Keratinocyte (primary cell): Measurements from ENCODE around the gene BGN. TPM values are rescaled to one million over a fixed set of nuclear protein-coding genes. Genes with fewer than 3 reads are reported as not detected.

Experiments
- DNase-seq: peaks from one replicate; pipeline ENCODE4 v3.0.0-alpha.2; 2011; ENCODE audit warnings: low read depth, missing footprints, low spot score
- FAIRE-seq: peaks from 2 replicates; lab custom pipeline; 2011; peaks lifted over from hg19 to GRCh38; lab: Jason Lieb, UNC
- H2AFZ ChIP-seq: 2 replicates; pipeline ENCODE4 v1.6.0; 2012; ENCODE audit warnings: low read length, control low read depth, inconsistent platforms; ENCODE audit not compliant: control insufficient read depth
- H3K27ac ChIP-seq: 2 replicates; pipeline ENCODE4 v1.5.1; 2011; ENCODE audit warnings: low read length; ENCODE audit not compliant: control insufficient read depth, insufficient read depth
- H3K27me3 ChIP-seq: 3 replicates; pipeline ENCODE4 v1.6.0; 2011; ENCODE audit warnings: low read length; ENCODE audit not compliant: control insufficient read depth, insufficient read depth; ENCODE audit errors: extremely low read depth
- H3K36me3 ChIP-seq, 2 experiments: 2 replicates in 1 of 2; 3 replicates in 1 of 2; pipeline ENCODE4 v1.5.1; 2011; ENCODE audit warnings: low read length in 2 of 2, mild to moderate bottlenecking in 1 of 2; ENCODE audit not compliant: control insufficient read depth in 2 of 2, insufficient read depth in 2 of 2; ENCODE audit errors: extremely low read depth in 1 of 2
- H3K4me1 ChIP-seq: 3 replicates; pipeline ENCODE4 v1.5.1; 2011; ENCODE audit warnings: low read length; ENCODE audit not compliant: control insufficient read depth, insufficient read depth; ENCODE audit errors: extremely low read depth
- H3K4me2 ChIP-seq: 3 replicates; pipeline ENCODE4 v1.6.0; 2011; ENCODE audit warnings: low read depth, low read length; ENCODE audit not compliant: control insufficient read depth, insufficient read depth; ENCODE audit errors: extremely low read depth
- H3K4me3 ChIP-seq, 3 experiments: fragments of 200-600 bp in 1 of 3; sonication (generic) in 1 of 3; 2 replicates in 2 of 3; 3 replicates in 1 of 3; pipeline ENCODE4 v1.5.1; 2011 to 2016; ENCODE audit warnings: low read length in 3 of 3, mild to moderate bottlenecking in 3 of 3, control low read depth in 2 of 3, inconsistent platforms in 1 of 3, low read depth in 1 of 3, mixed read lengths in 1 of 3, mixed run types in 1 of 3, moderate library complexity in 1 of 3; ENCODE audit not compliant: control insufficient read depth in 2 of 3, insufficient read depth in 2 of 3; ENCODE audit errors: extremely low read depth in 1 of 3
- H3K79me2 ChIP-seq: 2 replicates; pipeline ENCODE4 v1.6.0; 2012; ENCODE audit warnings: low read length; ENCODE audit not compliant: control insufficient read depth, insufficient read depth
- H3K9ac ChIP-seq: 3 replicates; pipeline ENCODE4 v1.6.0; 2011; ENCODE audit warnings: low read length; ENCODE audit not compliant: control insufficient read depth, insufficient read depth; ENCODE audit errors: extremely low read depth
- H3K9me1 ChIP-seq: 3 replicates; pipeline ENCODE4 v1.6.0; 2011; ENCODE audit warnings: low read length; ENCODE audit not compliant: control insufficient read depth, insufficient read depth; ENCODE audit errors: extremely low read depth
- H3K9me3 ChIP-seq: 2 replicates; pipeline ENCODE4 v1.5.1; 2012; ENCODE audit warnings: low read depth, low read length; ENCODE audit not compliant: control insufficient read depth
- H4K20me1 ChIP-seq: 3 replicates; pipeline ENCODE4 v1.6.0; 2011; ENCODE audit warnings: low read length; ENCODE audit not compliant: control insufficient read depth, insufficient read depth; ENCODE audit errors: extremely low read depth
- CTCF ChIP-seq, 3 experiments: IDR thresholded peaks in 1 of 3; conservative IDR thresholded peaks in 1 of 3; optimal IDR thresholded peaks in 1 of 3; 2 replicates in 2 of 3; 3 replicates in 1 of 3; pipeline versions ENCODE3 to v1.5.1; 2011; ENCODE audit warnings: low read length in 3 of 3, mild to moderate bottlenecking in 3 of 3, moderate library complexity in 2 of 3, control low read depth in 1 of 3, inconsistent platforms in 1 of 3; ENCODE audit not compliant: insufficient read depth in 2 of 3; ENCODE audit errors: extremely low read depth in 1 of 3
- EZH2 ChIP-seq: IDR thresholded peaks from one replicate; pipeline ENCODE4 v1.6.1; 2012; ENCODE audit warnings: inconsistent platforms, mild to moderate bottlenecking, low read length, moderate library complexity
- dilution Hi-C: fragments of 300-500 bp; cut with MboI; formaldehyde crosslinking; loops from one replicate; pipeline ENCODE4 v1.7.0; 2020; ENCODE audit warnings: low sequenced_read_pairs; ENCODE audit not compliant: extremely low pct_ligation_motif_present
- polyA plus RNA-seq, 5 experiments: library from polyadenylated mRNA; depleted of rRNA in 3 of 5; stranded (reverse) in 3 of 5; stranded (forward) in 1 of 5; unstranded in 1 of 5; fragments of >200 nt; gene quantifications; 1 replicate in 1 of 5; 2 replicates in 3 of 5; 3 replicates in 1 of 5; pipeline versions ENCODE4 v1.2.1 to v1.2.3, GENCODE V29; 2011 to 2012; ENCODE audit warnings: missing spikeins in 2 of 5, low read depth in 1 of 5, low replicate concordance in 1 of 5

BGN gene
- polyA plus RNA-seq, 1 donor (not counting 4 experiments of a cell fraction or from before 2014, with no cell fraction given): 0.07 TPM

- H3K4me1 ChIP-seq: peaks cover 3% of the 10 kb centered on the region
- peaks cover 22% of the 10 kb centered on the region for H3K27me3 ChIP-seq
- dilution Hi-C loops: no loop called here
- H4K20me1 ChIP-seq: no peaks in the 10 kb centered on the region
- H3K27ac ChIP-seq: no peak overlapping the region
- no peaks in the 10 kb centered on the region for H3K9me1 ChIP-seq
- H3K4me3 ChIP-seq: no peak overlapping the region
- H3K9me3 ChIP-seq: peaks cover 2% of the 10 kb centered on the region
- no peaks in the 10 kb centered on the region for H3K79me2 ChIP-seq
- no peak overlapping the region for H3K9ac ChIP-seq
- no peak overlapping the region for H2AFZ ChIP-seq
- TF ChIP-seq EZH2 (no peak), CTCF (optimal IDR thresholded peaks at IDR 0.05 in 1 of 3, IDR thresholded peaks at IDR 0.05 in 1 of 3, conservative IDR thresholded peaks at IDR 0.05 in 1 of 3; ENCODE audit: extremely low read depth in 1 of 3, insufficient read depth in 2 of 3, low read length in 3 of 3) (no peak)
- DNase-seq: no peak
- H3K4me2 ChIP-seq: no peak overlapping the region
- no peaks in the 10 kb centered on the region for H3K36me3 ChIP-seq
- no peak for FAIRE-seq
Measured at GRCh38 chrX:153521034-153521433, 26.3 kb downstream of the BGN start.

DNA sequence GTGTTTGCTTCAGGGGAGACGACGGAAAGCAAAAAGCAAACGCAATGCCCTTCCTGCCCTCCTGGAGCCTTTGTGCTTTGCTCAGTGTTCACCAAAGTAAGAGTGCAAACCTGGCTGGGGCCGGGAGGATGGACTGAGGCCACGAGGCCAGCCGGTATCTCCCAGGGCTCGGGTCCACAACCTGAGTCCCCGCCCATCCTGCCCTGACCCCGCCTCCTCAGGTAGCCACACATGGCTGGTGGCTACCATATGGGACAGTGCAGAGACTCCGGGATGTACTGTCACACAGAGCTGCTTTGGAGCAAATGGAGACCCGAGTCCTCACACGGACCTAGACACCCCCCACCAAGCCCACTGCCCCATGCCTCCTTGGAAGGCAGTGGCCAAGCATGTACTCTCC is 27.5 kb downstream of the BGN start:
- Histone ChIP-seq H3K4me1 (peaks cover 5% of the 10 kb centered on the region), H2AFZ (no peak overlapping the region), H3K9me3 (peaks cover 2% of the 10 kb centered on the region), H3K4me2 (no peak overlapping the region), H3K4me3 (no peak overlapping the region), H4K20me1 (no peaks in the 10 kb centered on the region), H3K27ac (no peak overlapping the region), H3K79me2 (no peaks in the 10 kb centered on the region), H3K36me3 (no peaks in the 10 kb centered on the region), H3K27me3 (peaks cover 13% of the 10 kb centered on the region), H3K9ac (no peak overlapping the region), H3K9me1 (no peaks in the 10 kb centered on the region)
- dilution Hi-C loops: no loop called here
- no peak for TF ChIP-seq EZH2
- TF ChIP-seq CTCF (optimal IDR thresholded peaks at IDR 0.05 in 1 of 3, IDR thresholded peaks at IDR 0.05 in 1 of 3, conservative IDR thresholded peaks at IDR 0.05 in 1 of 3; ENCODE audit: extremely low read depth in 1 of 3, insufficient read depth in 2 of 3, low read length in 3 of 3): no peak
- no peak for DNase-seq
- no peak for FAIRE-seq
